Keratinocyte (primary cell): ENCODE measurements around the gene KCND2. TPM values are rescaled to one million over a fixed set of nuclear protein-coding genes. Genes with fewer than 3 reads are reported as not detected.

Experiments
- DNase-seq: peaks from one replicate; pipeline ENCODE4 v3.0.0-alpha.2; 2011; ENCODE audit warnings: low read depth, missing footprints, low spot score
- FAIRE-seq: peaks from 2 replicates; lab custom pipeline; 2011; peaks lifted over from hg19 to GRCh38; lab: Jason Lieb, UNC
- H2AFZ ChIP-seq: 2 replicates; pipeline ENCODE4 v1.6.0; 2012; ENCODE audit warnings: low read length, control low read depth, inconsistent platforms; ENCODE audit not compliant: control insufficient read depth
- H3K27ac ChIP-seq: 2 replicates; pipeline ENCODE4 v1.5.1; 2011; ENCODE audit warnings: low read length; ENCODE audit not compliant: control insufficient read depth, insufficient read depth
- H3K27me3 ChIP-seq: 3 replicates; pipeline ENCODE4 v1.6.0; 2011; ENCODE audit warnings: low read length; ENCODE audit not compliant: control insufficient read depth, insufficient read depth; ENCODE audit errors: extremely low read depth
- H3K36me3 ChIP-seq, 2 experiments: 2 replicates in 1 of 2; 3 replicates in 1 of 2; pipeline ENCODE4 v1.5.1; 2011; ENCODE audit warnings: low read length in 2 of 2, mild to moderate bottlenecking in 1 of 2; ENCODE audit not compliant: control insufficient read depth in 2 of 2, insufficient read depth in 2 of 2; ENCODE audit errors: extremely low read depth in 1 of 2
- H3K4me1 ChIP-seq: 3 replicates; pipeline ENCODE4 v1.5.1; 2011; ENCODE audit warnings: low read length; ENCODE audit not compliant: control insufficient read depth, insufficient read depth; ENCODE audit errors: extremely low read depth
- H3K4me2 ChIP-seq: 3 replicates; pipeline ENCODE4 v1.6.0; 2011; ENCODE audit warnings: low read depth, low read length; ENCODE audit not compliant: control insufficient read depth, insufficient read depth; ENCODE audit errors: extremely low read depth
- H3K4me3 ChIP-seq, 3 experiments: fragments of 200-600 bp in 1 of 3; sonication (generic) in 1 of 3; 2 replicates in 2 of 3; 3 replicates in 1 of 3; pipeline ENCODE4 v1.5.1; 2011 to 2016; ENCODE audit warnings: low read length in 3 of 3, mild to moderate bottlenecking in 3 of 3, control low read depth in 2 of 3, inconsistent platforms in 1 of 3, low read depth in 1 of 3, mixed read lengths in 1 of 3, mixed run types in 1 of 3, moderate library complexity in 1 of 3; ENCODE audit not compliant: control insufficient read depth in 2 of 3, insufficient read depth in 2 of 3; ENCODE audit errors: extremely low read depth in 1 of 3
- H3K79me2 ChIP-seq: 2 replicates; pipeline ENCODE4 v1.6.0; 2012; ENCODE audit warnings: low read length; ENCODE audit not compliant: control insufficient read depth, insufficient read depth
- H3K9ac ChIP-seq: 3 replicates; pipeline ENCODE4 v1.6.0; 2011; ENCODE audit warnings: low read length; ENCODE audit not compliant: control insufficient read depth, insufficient read depth; ENCODE audit errors: extremely low read depth
- H3K9me1 ChIP-seq: 3 replicates; pipeline ENCODE4 v1.6.0; 2011; ENCODE audit warnings: low read length; ENCODE audit not compliant: control insufficient read depth, insufficient read depth; ENCODE audit errors: extremely low read depth
- H3K9me3 ChIP-seq: 2 replicates; pipeline ENCODE4 v1.5.1; 2012; ENCODE audit warnings: low read depth, low read length; ENCODE audit not compliant: control insufficient read depth
- H4K20me1 ChIP-seq: 3 replicates; pipeline ENCODE4 v1.6.0; 2011; ENCODE audit warnings: low read length; ENCODE audit not compliant: control insufficient read depth, insufficient read depth; ENCODE audit errors: extremely low read depth
- CTCF ChIP-seq, 3 experiments: IDR thresholded peaks in 1 of 3; conservative IDR thresholded peaks in 1 of 3; optimal IDR thresholded peaks in 1 of 3; 2 replicates in 2 of 3; 3 replicates in 1 of 3; pipeline versions ENCODE3 to v1.5.1; 2011; ENCODE audit warnings: low read length in 3 of 3, mild to moderate bottlenecking in 3 of 3, moderate library complexity in 2 of 3, control low read depth in 1 of 3, inconsistent platforms in 1 of 3; ENCODE audit not compliant: insufficient read depth in 2 of 3; ENCODE audit errors: extremely low read depth in 1 of 3
- EZH2 ChIP-seq: IDR thresholded peaks from one replicate; pipeline ENCODE4 v1.6.1; 2012; ENCODE audit warnings: inconsistent platforms, mild to moderate bottlenecking, low read length, moderate library complexity
- dilution Hi-C: fragments of 300-500 bp; cut with MboI; formaldehyde crosslinking; loops from one replicate; pipeline ENCODE4 v1.7.0; 2020; ENCODE audit warnings: low sequenced_read_pairs; ENCODE audit not compliant: extremely low pct_ligation_motif_present
- polyA plus RNA-seq, 5 experiments: library from polyadenylated mRNA; depleted of rRNA in 3 of 5; stranded (reverse) in 3 of 5; stranded (forward) in 1 of 5; unstranded in 1 of 5; fragments of >200 nt; gene quantifications; 1 replicate in 1 of 5; 2 replicates in 3 of 5; 3 replicates in 1 of 5; pipeline versions ENCODE4 v1.2.1 to v1.2.3, GENCODE V29; 2011 to 2012; ENCODE audit warnings: missing spikeins in 2 of 5, low read depth in 1 of 5, low replicate concordance in 1 of 5

Gene KCND2
- polyA plus RNA-seq, 1 donor (not counting 4 experiments of a cell fraction or from before 2014, with no cell fraction given) = not detected

- H3K36me3 ChIP-seq = no peaks in the 10 kb centered on the region
- no peaks in the 10 kb centered on the region for H3K9me1 ChIP-seq
- no peak for FAIRE-seq
- H3K27ac ChIP-seq = no peak overlapping the region
- no peak for DNase-seq
- dilution Hi-C loops = no loop called here
- no peaks in the 10 kb centered on the region for H3K9me3 ChIP-seq
- no peaks in the 10 kb centered on the region for H3K4me1 ChIP-seq
- TF ChIP-seq EZH2 = no peak
- TF ChIP-seq CTCF (optimal IDR thresholded peaks at IDR 0.05 in 1 of 3, IDR thresholded peaks at IDR 0.05 in 1 of 3, conservative IDR thresholded peaks at IDR 0.05 in 1 of 3; ENCODE audit: extremely low read depth in 1 of 3, insufficient read depth in 2 of 3, low read length in 3 of 3) = no peak
- no peak overlapping the region for H3K9ac ChIP-seq
- H2AFZ ChIP-seq = no peak overlapping the region
- no peak overlapping the region for H3K4me2 ChIP-seq
- no peak overlapping the region for H3K4me3 ChIP-seq
- H4K20me1 ChIP-seq = no peaks in the 10 kb centered on the region
- H3K27me3 ChIP-seq = no peaks in the 10 kb centered on the region
- no peaks in the 10 kb centered on the region for H3K79me2 ChIP-seq
Observed at GRCh38 chr7:120654241-120654640, 381.3 kb downstream of the KCND2 start.

GRCh38 chr7:120658516-120658915, 385.5 kb downstream of the KCND2 start:
- no peak overlapping the region for H3K9ac ChIP-seq
- no peak for TF ChIP-seq EZH2
- TF ChIP-seq CTCF (optimal IDR thresholded peaks at IDR 0.05 in 1 of 3, IDR thresholded peaks at IDR 0.05 in 1 of 3, conservative IDR thresholded peaks at IDR 0.05 in 1 of 3; ENCODE audit: extremely low read depth in 1 of 3, insufficient read depth in 2 of 3, low read length in 3 of 3) = no peak
- H2AFZ ChIP-seq = no peak overlapping the region
- no peaks in the 10 kb centered on the region for H3K27me3 ChIP-seq
- no peak overlapping the region for H3K4me3 ChIP-seq
- no peaks in the 10 kb centered on the region for H3K9me3 ChIP-seq
- H3K9me1 ChIP-seq = no peaks in the 10 kb centered on the region
- H3K36me3 ChIP-seq = no peaks in the 10 kb centered on the region
- no peaks in the 10 kb centered on the region for H4K20me1 ChIP-seq
- dilution Hi-C loops = no loop called here
- no peaks in the 10 kb centered on the region for H3K79me2 ChIP-seq
- H3K27ac ChIP-seq = no peak overlapping the region
- H3K4me1 ChIP-seq = no peaks in the 10 kb centered on the region
- no peak overlapping the region for H3K4me2 ChIP-seq
- FAIRE-seq = no peak
- no peak for DNase-seq
